Measurements from ENCODE around the gene DCP2. TPM values are rescaled to one million over a fixed set of nuclear protein-coding genes. Genes with fewer than 3 reads are reported as not detected.

Gene DCP2
- total RNA-seq, 1 donor from 2014 or later: 30.9 TPM

DNA sequence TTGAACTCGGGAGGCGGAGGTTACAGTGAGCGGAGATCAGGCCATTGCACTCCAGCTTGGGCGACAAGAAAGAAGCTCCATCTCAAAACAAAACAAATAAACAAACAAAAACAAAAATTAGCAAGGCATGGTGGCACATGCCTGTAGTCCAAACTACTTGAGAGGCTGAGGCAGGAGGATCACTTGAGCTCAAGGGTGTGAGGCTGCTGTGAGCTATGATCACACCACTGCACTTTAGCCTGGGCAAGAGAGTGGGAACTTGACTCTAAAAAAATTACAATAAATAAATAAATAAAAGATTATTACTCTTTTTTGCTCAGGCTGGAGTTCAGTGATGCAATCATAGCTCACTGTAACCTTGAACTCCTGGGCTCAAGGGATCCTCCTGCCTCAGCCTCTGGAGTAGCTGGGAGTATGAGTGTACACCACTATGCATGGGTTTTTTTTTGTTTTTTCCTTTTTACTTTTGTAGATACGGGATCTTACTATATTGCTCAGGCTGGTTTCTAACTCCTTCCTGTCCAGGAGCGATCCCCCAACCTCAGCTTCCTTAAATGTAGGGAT lies 9.0 kb upstream of the DCP2 start:
- no peak for DNase-seq (ENCODE audit: low read depth in 2 of 2)

DNA sequence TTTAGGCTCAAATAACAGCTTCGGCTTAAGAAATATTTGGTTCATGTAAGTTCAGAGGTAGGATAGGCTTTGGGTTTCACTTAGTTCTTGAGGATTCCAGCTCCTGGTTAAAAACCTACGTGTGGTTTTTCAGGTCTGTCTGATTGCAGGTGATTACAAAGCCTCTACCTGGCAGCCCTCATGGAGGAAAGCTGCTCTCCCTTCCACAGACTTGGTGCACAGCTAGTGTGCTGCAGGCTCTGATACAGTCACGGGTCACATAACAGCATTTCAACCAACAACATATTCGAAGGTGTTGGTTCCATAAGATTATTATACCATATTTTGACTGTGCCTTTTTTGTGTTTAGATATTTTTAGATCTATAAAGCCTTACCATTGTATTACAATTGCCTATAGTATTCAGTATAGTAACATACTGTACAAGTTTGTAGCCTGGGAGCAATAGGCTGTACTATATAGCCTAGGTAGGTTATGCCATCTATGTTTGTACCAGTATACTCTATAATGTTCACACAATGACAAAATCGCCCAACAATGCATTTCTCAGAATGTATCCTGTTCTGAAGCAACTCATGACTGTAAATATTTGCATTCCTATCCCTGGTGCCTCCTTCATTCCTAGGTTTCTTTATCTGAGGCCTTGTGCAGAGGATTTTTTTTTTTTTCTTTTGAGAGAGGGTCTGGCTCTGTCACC lies 8.0 kb upstream of the DCP2 start:
- no peak for DNase-seq (ENCODE audit: low read depth in 2 of 2)

DNA sequence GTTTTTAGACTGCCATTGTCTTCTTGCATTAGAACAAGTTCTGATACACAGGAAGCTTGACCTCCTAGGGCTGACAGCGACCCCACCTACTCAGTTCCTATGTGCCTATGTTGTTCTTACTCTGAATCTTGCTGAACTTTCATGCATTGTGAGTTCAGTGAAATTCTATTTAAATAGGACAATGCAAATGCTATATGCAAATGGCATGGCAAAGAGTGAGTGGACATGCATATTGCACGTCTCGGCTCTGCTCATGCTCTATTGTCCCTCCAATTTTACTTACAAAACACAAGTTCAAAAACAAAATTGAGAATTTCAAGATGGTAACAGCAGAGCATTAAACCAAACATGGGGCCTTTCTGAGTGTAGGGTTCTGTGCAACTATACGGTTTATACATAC lies 5.3 kb upstream of the DCP2 start:
- no peak for DNase-seq (ENCODE audit: low read depth in 2 of 2)

DNA sequence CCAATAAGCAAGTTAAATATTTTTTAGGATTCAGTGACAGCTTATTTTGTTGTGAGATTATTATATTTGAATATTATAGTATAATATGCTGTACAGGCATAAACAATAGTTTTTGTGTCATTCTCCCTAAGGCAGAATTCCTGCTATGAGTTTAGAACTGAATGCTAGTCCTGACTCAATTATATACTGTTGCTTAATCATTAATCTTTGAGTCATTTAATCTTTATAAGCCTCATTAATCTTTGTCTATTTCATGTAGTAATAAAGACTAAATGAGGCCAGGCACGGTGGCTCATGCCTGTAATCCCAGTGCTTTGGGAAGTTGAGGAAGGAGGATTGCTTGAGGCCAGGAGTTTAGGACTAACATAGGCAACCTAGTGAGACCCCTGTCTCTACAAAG lies 3.6 kb upstream of the DCP2 start:
- no peak for DNase-seq (ENCODE audit: low read depth in 2 of 2)

DNA sequence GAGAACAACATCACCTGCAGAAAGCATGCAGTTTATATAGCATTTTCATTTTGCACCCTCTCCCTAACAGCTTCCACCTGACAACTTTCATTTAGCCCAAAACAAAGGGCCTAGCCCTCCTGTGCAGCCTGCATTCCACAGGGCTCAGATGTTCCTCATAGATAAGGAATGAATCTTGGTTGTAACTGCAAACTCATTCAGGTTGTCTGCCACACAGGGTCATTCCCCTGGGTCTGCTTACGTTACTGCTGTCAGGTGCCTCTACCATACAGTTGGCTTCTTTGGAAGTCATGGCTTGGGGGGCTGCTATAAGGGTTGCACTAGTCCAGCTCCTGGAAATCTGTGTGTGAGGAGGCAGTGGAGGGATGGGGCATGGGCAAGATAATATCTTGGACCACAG lies 2.7 kb upstream of the DCP2 start:
- DNase-seq (ENCODE audit: low read depth in 2 of 2): no peak

DNA sequence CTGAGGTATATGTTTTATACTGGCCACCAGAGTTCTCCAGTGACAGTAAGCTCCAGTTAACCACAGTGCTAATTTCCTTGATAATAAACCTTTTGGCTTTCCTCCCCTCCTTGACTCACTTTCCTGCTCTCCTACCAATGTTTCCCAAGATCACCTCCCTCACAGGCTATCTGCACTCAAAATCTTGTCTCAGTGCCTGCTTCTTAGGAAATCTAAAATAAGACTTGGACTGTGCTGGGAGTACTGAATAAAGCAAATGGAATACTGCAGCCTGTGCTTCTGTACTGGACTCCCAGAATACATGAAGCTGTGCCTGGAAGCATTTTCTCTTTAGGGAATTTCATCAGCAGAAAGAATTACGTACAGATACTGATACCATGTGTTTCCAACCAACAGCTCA lies 1.7 kb upstream of the DCP2 start:
- DNase-seq (ENCODE audit: low read depth in 2 of 2): no peak

DNA sequence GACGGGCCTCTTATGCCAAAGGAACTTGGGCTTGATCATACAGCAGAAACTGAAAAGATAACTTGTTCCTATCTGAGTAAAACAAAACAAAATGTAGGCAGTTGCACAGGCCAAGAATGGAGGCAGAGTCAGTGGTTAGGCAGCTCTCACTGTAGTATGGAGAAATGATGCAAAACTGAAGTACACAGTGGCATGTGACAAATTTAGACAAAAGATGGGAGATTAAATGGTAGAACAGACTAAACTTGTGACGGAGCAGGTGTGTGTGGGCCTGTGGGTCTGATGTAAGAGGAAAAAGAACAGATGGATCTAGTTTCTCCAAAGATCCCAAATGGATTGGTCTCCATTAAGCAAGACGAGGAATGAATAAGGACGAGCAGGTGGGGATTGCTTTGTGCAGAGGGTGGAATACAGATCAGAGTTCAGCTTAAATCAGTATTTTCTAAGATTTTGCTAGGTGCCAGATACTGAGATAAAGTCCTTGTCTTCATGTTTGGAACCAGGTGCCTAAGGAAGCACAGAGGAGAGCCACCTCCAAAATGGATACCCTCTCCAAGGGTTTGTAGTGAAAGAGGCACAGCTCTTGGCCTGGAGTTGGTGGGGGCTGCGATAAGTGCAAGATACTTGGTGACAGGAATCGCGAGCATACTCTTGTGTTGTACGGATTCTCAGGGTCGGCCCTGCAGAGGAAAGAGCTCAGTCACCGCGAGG lies 722 bp upstream of the DCP2 start:
- DNase-seq (ENCODE audit: low read depth in 2 of 2): no peak

DNA sequence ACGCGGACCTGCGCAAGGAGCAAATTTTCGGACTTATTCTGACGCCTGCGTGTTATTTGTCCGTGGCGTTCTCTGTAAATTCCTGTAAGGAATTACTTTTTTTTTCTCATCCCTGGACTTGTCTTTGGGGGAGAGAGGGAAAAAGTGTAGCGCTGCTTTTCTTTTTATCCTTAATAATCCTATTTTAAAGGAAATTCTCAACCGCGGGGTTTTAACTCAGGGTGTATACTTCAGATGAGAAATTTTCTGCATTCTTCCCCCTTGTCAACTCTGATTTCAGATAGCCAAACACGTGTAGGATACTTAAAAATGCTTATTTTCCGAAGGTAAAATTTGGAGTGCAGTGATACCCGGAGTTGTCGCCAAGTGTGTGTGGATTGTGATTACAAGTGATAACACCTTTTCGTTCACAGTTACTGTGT lies 853 bp downstream of the DCP2 start:
- no peak for DNase-seq (ENCODE audit: low read depth in 2 of 2)

DNA sequence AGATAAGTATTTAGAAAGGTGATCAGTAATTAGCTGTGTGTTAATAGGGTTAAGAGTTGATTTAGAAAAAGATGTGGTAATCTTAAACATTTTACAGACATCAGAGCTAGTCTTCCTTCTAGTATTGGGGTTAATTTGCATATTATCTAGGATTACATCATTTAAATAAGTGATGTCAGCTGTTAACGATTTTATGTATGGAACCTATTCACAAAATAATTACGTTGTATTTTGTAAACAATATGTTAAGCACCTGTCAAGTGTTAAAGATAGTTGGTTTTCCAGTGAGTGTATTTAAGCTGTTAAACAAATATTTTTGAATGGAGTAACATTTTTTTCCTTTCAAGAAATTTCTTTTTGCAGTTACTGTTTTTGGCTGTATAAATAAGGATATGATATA lies 2.2 kb downstream of the DCP2 start:
- DNase-seq (ENCODE audit: low read depth in 2 of 2): no peak

GRCh38 chr5:112979723-112980122 lies 3.1 kb downstream of the DCP2 start:
- DNase-seq (ENCODE audit: low read depth in 2 of 2): no peak

DNA sequence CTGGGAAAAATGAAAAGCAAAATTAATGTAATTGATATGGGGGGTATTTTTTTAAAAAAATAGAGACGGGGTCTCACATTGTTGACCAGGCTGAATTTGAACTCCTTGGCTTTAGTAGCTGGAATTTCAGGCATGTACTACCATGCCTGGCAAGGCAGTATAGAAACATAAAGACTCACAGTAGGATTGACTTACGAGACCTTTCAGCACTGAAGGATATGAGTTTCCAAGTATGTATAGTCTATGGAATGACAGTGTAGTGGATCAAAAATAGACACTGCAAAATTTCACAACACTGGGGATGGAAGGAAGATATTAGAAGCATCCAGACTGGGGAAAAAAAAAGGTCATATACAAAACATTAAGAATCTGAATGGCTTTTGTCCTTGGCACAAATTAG lies 6.8 kb downstream of the DCP2 start:
- DNase-seq (ENCODE audit: low read depth in 2 of 2): no peak

DNA sequence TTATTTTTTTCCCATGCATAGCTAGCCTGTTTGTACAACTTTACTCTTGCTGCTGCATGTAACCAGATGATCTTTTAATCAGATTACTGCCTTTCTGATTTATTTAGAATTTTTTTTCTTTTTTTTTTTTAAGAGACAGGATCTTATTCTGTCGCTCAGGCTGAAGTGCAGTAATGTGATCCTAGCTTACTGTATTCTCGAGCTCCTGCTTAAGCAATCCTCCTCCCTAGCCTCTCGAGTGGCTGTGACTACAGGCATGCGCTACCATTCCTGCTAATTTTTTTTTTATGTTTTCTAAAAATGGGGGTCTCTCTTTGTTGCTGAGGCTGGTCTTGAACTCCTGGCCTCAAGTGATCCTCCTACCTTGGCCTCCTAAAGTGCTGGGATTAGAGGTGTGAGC lies 9.6 kb downstream of the DCP2 start:
- DNase-seq (ENCODE audit: low read depth in 2 of 2): no peak

DNA sequence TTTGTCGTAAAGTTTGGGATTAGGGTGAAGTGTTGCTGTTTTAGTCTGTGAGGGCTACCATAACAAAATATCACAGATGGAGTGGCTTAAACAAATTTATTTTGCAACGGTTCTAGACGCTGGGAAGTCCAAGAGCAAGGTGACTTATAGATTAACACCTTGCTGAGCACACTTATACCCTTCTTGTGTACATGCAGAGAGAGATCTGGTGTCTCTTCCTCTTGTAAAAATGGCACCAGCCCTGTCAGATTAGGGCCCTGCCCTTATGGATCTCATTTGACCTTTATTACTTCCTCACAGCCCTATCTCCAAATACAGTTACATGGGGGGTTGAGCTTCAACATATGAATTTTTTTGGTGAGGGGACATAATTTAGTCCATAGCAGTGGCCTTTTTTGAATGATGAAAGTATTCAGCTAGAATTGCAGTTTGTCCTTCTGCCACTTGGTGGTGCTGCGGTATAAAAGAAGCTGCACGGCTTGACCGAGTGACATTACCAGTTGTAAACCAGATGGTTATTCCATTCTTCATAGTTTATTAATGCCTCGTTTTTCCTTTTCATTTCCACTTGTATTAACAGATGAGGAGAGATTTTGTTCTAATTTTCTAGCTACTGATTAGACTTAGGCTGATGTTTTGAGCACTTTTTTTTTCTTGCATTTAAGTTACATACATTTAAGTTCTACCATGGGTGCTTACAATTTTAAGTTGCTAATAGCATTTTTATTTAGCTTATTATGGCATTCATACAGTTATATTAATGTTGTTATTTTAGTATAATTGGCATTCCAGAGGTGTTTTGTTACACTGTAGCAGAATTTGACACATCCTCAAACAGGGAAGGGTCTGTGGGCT lies 19.4 kb downstream of the DCP2 start:
- DNase-seq (ENCODE audit: low read depth in 2 of 2): peak; percentile 62 to 72

GRCh38 chr5:112996830-112997374 lies 20.3 kb downstream of the DCP2 start:
- no peak for DNase-seq (ENCODE audit: low read depth in 2 of 2)

- DNase-seq (ENCODE audit: low read depth in 2 of 2): no peak
Measured at GRCh38 chr5:112998296-112998695, 21.7 kb downstream of the DCP2 start.

GRCh38 chr5:113000466-113000865 lies 23.9 kb downstream of the DCP2 start:
- DNase-seq (ENCODE audit: low read depth in 2 of 2): no peak

DNA sequence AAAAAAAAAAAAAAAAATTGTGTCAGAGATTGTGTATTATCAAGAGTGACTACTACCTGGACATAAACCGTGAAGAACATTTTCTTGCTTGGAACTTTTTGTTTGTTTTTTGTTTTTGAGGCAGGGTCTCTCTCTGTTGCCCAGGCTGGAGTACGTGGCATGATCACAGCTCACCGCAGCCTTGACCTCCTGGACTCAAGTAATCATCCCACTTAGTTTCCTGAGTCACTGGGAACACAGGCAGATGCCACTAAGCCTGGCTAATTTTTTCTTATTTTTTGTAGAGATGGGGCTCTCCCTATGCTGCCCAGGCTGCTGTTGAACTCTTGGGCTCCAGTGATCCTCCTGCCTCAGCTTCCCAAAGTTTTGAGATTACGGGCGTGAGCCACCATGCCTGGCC lies 25.8 kb downstream of the DCP2 start:
- no peak for DNase-seq (ENCODE audit: low read depth in 2 of 2)

GRCh38 chr5:113003763-113004162 lies 27.2 kb downstream of the DCP2 start:
- DNase-seq (ENCODE audit: low read depth in 2 of 2): no peak

GRCh38 chr5:113005454-113005853 lies 28.9 kb downstream of the DCP2 start:
- peak; percentile 16 to 22 for DNase-seq (ENCODE audit: low read depth in 2 of 2)

DNA sequence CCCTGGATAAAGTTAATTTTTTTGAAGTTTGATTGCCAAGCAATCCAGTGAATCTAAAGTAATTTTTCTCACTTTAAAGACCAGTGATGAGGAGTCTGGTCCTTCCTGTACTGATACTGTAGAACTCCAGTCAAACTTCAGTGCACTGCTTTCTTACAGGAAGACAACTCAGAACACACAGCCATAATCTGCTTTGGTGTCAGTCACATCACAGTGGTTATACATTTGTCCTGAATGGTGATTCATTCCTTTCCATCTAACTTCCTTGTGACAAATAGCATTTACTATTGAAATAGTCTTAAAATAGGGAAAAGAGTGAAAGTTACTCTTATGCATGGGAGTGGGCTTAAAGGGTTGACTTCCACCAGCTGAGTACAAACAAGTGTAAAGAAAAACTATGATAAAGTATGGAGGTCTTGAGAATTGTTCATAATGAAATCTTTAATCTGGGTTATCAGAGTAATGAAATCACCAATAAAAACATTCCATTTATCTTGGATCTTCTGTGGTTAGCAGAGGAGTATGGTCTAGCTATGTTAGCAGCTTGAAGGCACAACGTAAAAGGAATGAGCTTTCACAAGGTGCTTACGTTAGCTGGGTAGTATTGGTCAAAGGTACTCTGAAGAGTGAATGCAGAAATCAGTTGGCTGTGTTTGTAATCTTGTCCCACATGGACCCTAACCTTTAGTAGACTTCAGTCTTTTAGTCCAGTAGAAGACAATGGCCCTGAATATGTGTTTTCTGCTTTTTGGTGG lies 41.5 kb downstream of the DCP2 start:
- DNase-seq (ENCODE audit: low read depth in 2 of 2): peak in 1 of 2 donors; percentile 31

All from dermis microvascular lymphatic vessel endothelial cell (primary cell).